H9 (cell line): ENCODE data around the gene ATP7B. TPM values are rescaled to one million over a fixed set of nuclear protein-coding genes. Genes with fewer than 3 reads are reported as not detected.

ENCODE experiments used
- DNase-seq: peaks from one replicate; pipeline ENCODE4 v3.0.0-alpha.2; 2017
- H2AFZ ChIP-seq: one replicate; pipeline ENCODE4 v1.6.1; 2013; ENCODE audit warnings: mild to moderate bottlenecking, low read length, control low read depth, moderate library complexity
- H2AK5ac ChIP-seq: 2 replicates; pipeline ENCODE4 v1.6.1; 2013; ENCODE audit warnings: low read length, control low read depth, mixed read lengths; ENCODE audit not compliant: insufficient read length
- H2BK120ac ChIP-seq: one replicate; pipeline ENCODE4 v1.6.1; 2013; ENCODE audit warnings: low read depth, mild to moderate bottlenecking, low read length, control low read depth, inconsistent platforms; ENCODE audit not compliant: poor library complexity, severe bottlenecking
- H2BK12ac ChIP-seq: 2 replicates; pipeline ENCODE4 v1.6.1; 2013; ENCODE audit warnings: low read length, control low read depth, mixed read lengths, low read depth; ENCODE audit not compliant: insufficient read length
- H2BK15ac ChIP-seq: 2 replicates; pipeline ENCODE4 v1.6.1; 2013; ENCODE audit warnings: low read depth, low read length, control low read depth
- H2BK20ac ChIP-seq: one replicate; pipeline ENCODE4 v1.6.1; 2013; ENCODE audit warnings: low read depth, mild to moderate bottlenecking, low read length, control low read depth, inconsistent platforms; ENCODE audit not compliant: poor library complexity, severe bottlenecking
- H2BK5ac ChIP-seq: 2 replicates; pipeline ENCODE4 v1.6.1; 2013; ENCODE audit warnings: low read length, control low read depth, mixed read lengths; ENCODE audit not compliant: insufficient read length
- H3K14ac ChIP-seq: 2 replicates; pipeline ENCODE4 v1.6.1; 2013; ENCODE audit warnings: low read length, control low read depth; ENCODE audit not compliant: insufficient read depth
- H3K18ac ChIP-seq: 2 replicates; pipeline ENCODE4 v1.6.1; 2013; ENCODE audit warnings: low read depth, mild to moderate bottlenecking, mixed read lengths, low read length, control low read depth; ENCODE audit not compliant: insufficient read length
- H3K23ac ChIP-seq: 2 replicates; pipeline ENCODE4 v1.6.1; 2013; ENCODE audit warnings: low read length, control low read depth, mixed read lengths, low read depth; ENCODE audit not compliant: insufficient read length
- H3K23me2 ChIP-seq: 2 replicates; pipeline ENCODE4 v1.6.1; 2013; ENCODE audit warnings: low read depth, mild to moderate bottlenecking, mixed read lengths, low read length, control low read depth; ENCODE audit not compliant: insufficient read length, poor library complexity, severe bottlenecking
- H3K27ac ChIP-seq: 2 replicates; pipeline ENCODE4 v1.5.1; 2013; ENCODE audit warnings: low read length, control low read depth, mixed read lengths, low read depth; ENCODE audit not compliant: insufficient read length
- H3K27me3 ChIP-seq: 2 replicates; pipeline ENCODE4 v1.6.1; 2013; ENCODE audit warnings: low read length, control low read depth, inconsistent platforms; ENCODE audit not compliant: insufficient read depth
- H3K4ac ChIP-seq: 2 replicates; pipeline ENCODE4 v1.6.1; 2013; ENCODE audit warnings: low read depth, mild to moderate bottlenecking, control low read depth, inconsistent platforms, low read length, moderate library complexity
- H3K4me1 ChIP-seq: 2 replicates; pipeline ENCODE4 v1.6.1; 2013; ENCODE audit warnings: low read length, control low read depth, inconsistent platforms; ENCODE audit not compliant: insufficient read depth
- H3K4me2 ChIP-seq: 2 replicates; pipeline ENCODE4 v1.6.1; 2013; ENCODE audit warnings: low read length, control low read depth, mixed read lengths; ENCODE audit not compliant: insufficient read length, insufficient read depth
- H3K56ac ChIP-seq: 2 replicates; pipeline ENCODE4 v1.6.1; 2013; ENCODE audit warnings: low read depth, mild to moderate bottlenecking, mixed read lengths, low read length, control low read depth; ENCODE audit not compliant: insufficient read length
- H3K79me1 ChIP-seq: 2 replicates; pipeline ENCODE4 v1.6.1; 2013; ENCODE audit warnings: low read depth, mild to moderate bottlenecking, moderate library complexity, low read length, control low read depth, inconsistent platforms; ENCODE audit not compliant: insufficient read depth, poor library complexity, severe bottlenecking
- H3K79me2 ChIP-seq: 2 replicates; pipeline ENCODE4 v1.6.1; 2013; ENCODE audit warnings: low read length, control low read depth, inconsistent platforms; ENCODE audit not compliant: insufficient read depth
- H3K9ac ChIP-seq: 2 replicates; pipeline ENCODE4 v1.6.1; 2013; ENCODE audit warnings: low read length, control low read depth, mixed read lengths; ENCODE audit not compliant: insufficient read length; ENCODE audit errors: extremely low read depth
- H3K9me3 ChIP-seq: one replicate; pipeline ENCODE4 v1.6.1; 2013; ENCODE audit warnings: low read depth, low read length, inconsistent platforms; ENCODE audit not compliant: control insufficient read depth
- H3T11ph ChIP-seq: one replicate; pipeline ENCODE4 v1.6.1; 2013; ENCODE audit warnings: mild to moderate bottlenecking, low read length, control low read depth, inconsistent platforms
- H4K20me1 ChIP-seq: one replicate; pipeline ENCODE4 v1.6.1; 2013; ENCODE audit not compliant: control insufficient read depth, insufficient read length, insufficient read depth
- H4K5ac ChIP-seq: 2 replicates; pipeline ENCODE4 v1.6.1; 2013; ENCODE audit warnings: low read depth, mild to moderate bottlenecking, mixed read lengths, low read length, control low read depth; ENCODE audit not compliant: insufficient read length
- H4K8ac ChIP-seq: replicated peaks from 2 replicates; pipeline ENCODE4 v1.6.1; 2013; ENCODE audit warnings: low read length, control low read depth, mixed read lengths, low read depth; ENCODE audit not compliant: insufficient read length
- H4K91ac ChIP-seq: 2 replicates; pipeline ENCODE4 v1.6.1; 2013; ENCODE audit warnings: low read depth, mild to moderate bottlenecking, moderate library complexity, mixed read lengths, low read length, control low read depth; ENCODE audit not compliant: insufficient read length
- H3K27ac Mint-ChIP-seq, 3 experiments: 2 replicates in 2 of 3; 3 replicates in 1 of 3; pipeline ENCODE4 v1.8.0; 2020 to 2021; ENCODE audit warnings: mixed read lengths in 3 of 3, mild to moderate bottlenecking in 1 of 3, moderate library complexity in 1 of 3
- H3K27me3 Mint-ChIP-seq: 2 replicates; pipeline ENCODE4 v1.8.0; 2021; ENCODE audit warnings: low read depth, mild to moderate bottlenecking, moderate library complexity, mixed read lengths
- H3K36me3 Mint-ChIP-seq, 3 experiments: 2 replicates in 2 of 3; 3 replicates in 1 of 3; pipeline ENCODE4 v1.8.0; 2020 to 2021; ENCODE audit warnings: low read depth in 3 of 3, mixed read lengths in 3 of 3; ENCODE audit not compliant: insufficient read depth in 1 of 3
- H3K4me1 Mint-ChIP-seq, 2 experiments: 2 replicates each; pipeline ENCODE4 v1.8.0; 2020; ENCODE audit warnings: mixed read lengths in 2 of 2
- H3K4me3 Mint-ChIP-seq, 2 experiments: 2 replicates in 1 of 2; 3 replicates in 1 of 2; pipeline ENCODE4 v1.8.0; 2020 to 2021; ENCODE audit warnings: mild to moderate bottlenecking in 2 of 2, mixed read lengths in 2 of 2, moderate library complexity in 1 of 2
- H3K9me3 Mint-ChIP-seq, 2 experiments: 2 replicates in 1 of 2; 3 replicates in 1 of 2; pipeline ENCODE4 v1.8.0; 2020; ENCODE audit warnings: mild to moderate bottlenecking in 2 of 2, mixed read lengths in 2 of 2, moderate library complexity in 1 of 2
- WGBS: extraction: QIAGEN DNeasy Blood & Tissue Kit; methylation state at CpG from one replicate; pipeline ENCODE4 v1.1.7; 2013; ENCODE audit warnings: missing lambda C conversion rate, low lambda C conversion rate, mixed read lengths; ENCODE audit not compliant: insufficient read length; ENCODE audit errors: extremely low coverage; 5-methylcytosine and 5-hydroxymethylcytosine counted together
- total RNA-seq: library from RNA; stranded (reverse); gene quantifications from 2 replicates; pipeline ENCODE4 v1.2.1, GENCODE V29; 2021
- TF ChIP-seq, protein P1 (sequence below): fragments of 200-600 bp; sonication (generic); conservative IDR thresholded peaks from 3 replicates; pipeline ENCODE4 v1.8.0; 2021; ENCODE audit warnings: antibody characterized with exemption, mild to moderate bottlenecking

The ATP7B gene
- total RNA-seq, 1 experiment from 2014 or later: 5.8 TPM

- Histone ChIP-seq H3K23ac (no peak overlapping the region), H2AFZ (no peak overlapping the region), H3T11ph (no peak overlapping the region), H3K79me1 (no peaks in the 10 kb centered on the region), H3K18ac (no peak overlapping the region), H3K4me1 (no peaks in the 10 kb centered on the region), H2BK20ac (no peak overlapping the region), H3K23me2 (no peaks in the 10 kb centered on the region), H3K9me3 (no peaks in the 10 kb centered on the region), H2AK5ac (no peak overlapping the region), H4K20me1 (no peaks in the 10 kb centered on the region), H3K27me3 (no peaks in the 10 kb centered on the region), H3K9ac (no peak overlapping the region), H3K4ac (no peak overlapping the region), H4K8ac (no peak overlapping the region), H3K14ac (no peak overlapping the region), H2BK12ac (no peak overlapping the region), H3K56ac (no peak overlapping the region), H3K79me2 (no peaks in the 10 kb centered on the region), H2BK5ac (no peak overlapping the region), H3K27ac (no peak overlapping the region), H3K4me2 (no peak overlapping the region), H4K91ac (no peak overlapping the region), H4K5ac (no peak overlapping the region), H2BK15ac (no peak overlapping the region), H2BK120ac (no peak overlapping the region)
- Mint-ChIP-seq H3K4me1 (0 out of 4 replicates have a peak, but pooled peaks cover 0 to 3% of the 10 kb centered on the region in 2 experiments), H3K27ac (peak overlapping the region in 1 of 3 experiments; percentile 11; a peak in 1 of 7 replicates), H3K9me3 (no peaks in the 10 kb centered on the region), H3K4me3 (no peak overlapping the region), H3K27me3 (no peaks in the 10 kb centered on the region), H3K36me3 (no peaks in the 10 kb centered on the region)
- no CpG with 5 or more reads among the region's 4 CpGs for WGBS
- no peak for DNase-seq
- TF ChIP-seq, protein P1, sequence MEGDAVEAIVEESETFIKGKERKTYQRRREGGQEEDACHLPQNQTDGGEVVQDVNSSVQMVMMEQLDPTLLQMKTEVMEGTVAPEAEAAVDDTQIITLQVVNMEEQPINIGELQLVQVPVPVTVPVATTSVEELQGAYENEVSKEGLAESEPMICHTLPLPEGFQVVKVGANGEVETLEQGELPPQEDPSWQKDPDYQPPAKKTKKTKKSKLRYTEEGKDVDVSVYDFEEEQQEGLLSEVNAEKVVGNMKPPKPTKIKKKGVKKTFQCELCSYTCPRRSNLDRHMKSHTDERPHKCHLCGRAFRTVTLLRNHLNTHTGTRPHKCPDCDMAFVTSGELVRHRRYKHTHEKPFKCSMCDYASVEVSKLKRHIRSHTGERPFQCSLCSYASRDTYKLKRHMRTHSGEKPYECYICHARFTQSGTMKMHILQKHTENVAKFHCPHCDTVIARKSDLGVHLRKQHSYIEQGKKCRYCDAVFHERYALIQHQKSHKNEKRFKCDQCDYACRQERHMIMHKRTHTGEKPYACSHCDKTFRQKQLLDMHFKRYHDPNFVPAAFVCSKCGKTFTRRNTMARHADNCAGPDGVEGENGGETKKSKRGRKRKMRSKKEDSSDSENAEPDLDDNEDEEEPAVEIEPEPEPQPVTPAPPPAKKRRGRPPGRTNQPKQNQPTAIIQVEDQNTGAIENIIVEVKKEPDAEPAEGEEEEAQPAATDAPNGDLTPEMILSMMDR: no peak
Measured at GRCh38 chr13:51960766-51961165, 50.5 kb downstream of the ATP7B start.
